Measurements from ENCODE around the gene KRT78.

KRT78 gene

DNA sequence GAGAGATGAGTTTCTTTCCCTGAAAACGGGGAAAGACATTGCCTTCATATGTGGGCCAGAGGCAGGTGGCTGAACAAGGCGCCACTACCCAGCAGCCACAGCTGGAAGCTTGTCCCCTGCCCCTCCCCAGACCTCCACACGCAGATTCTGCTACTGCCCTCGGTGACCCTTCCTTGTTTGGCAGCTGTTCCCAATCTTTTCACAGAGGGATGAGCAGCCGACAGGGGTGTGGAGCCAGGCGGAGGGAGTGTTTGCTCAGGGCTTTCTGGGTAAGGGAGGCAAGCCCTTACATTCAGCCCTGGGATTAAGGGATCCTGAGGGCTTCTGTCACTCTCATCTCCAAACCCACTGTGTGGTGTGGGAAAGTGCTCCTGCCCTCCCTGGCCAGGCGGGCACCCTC is 30.4 kb downstream of the KRT78 start:
- Histone ChIP-seq H3K4me1 (ENCODE audit: control insufficient read depth, insufficient read depth, low read length) (no peaks in the 10 kb centered on the region), H3K9ac (ENCODE audit: low read depth, low read length) (no peak overlapping the region), H3K27me3 (ENCODE audit: control insufficient read depth, insufficient read depth, low read length) (no peaks in the 10 kb centered on the region), H3K36me3 (ENCODE audit: control insufficient read depth, insufficient read depth, low read length) (no peaks in the 10 kb centered on the region), H3K9me3 (ENCODE audit: control insufficient read depth, insufficient read depth, low read length) (no peaks in the 10 kb centered on the region), H3K4me3 (ENCODE audit: low read depth, low read length) (no peak overlapping the region)

DNA sequence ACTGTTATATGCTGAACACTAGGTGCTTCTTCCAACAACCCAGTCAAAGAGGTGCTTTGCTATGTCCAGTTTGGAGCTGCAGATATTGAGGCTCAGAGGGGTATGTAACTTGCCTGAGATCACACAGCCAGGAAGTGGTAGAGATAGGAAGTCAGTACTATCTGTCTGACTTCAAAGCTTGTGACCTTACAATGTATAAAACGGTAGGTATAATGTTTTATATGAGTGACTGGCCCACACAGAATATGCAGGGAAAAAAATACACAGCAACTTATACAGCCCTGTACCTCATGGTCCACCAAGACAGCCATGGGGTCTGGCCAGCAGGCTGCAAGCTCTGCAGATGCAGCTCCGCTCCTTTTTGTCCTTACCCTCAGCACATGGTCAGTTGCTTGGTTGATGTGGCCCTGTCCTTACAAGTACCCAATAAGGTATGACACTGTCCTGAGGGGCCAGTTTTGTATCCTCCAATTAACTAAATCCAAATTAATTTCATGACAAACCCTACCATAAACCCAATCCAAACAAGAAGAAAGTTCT is 31.0 kb downstream of the KRT78 start:
- Histone ChIP-seq H3K27me3 (ENCODE audit: control insufficient read depth, insufficient read depth, low read length) (no peaks in the 10 kb centered on the region), H3K4me3 (ENCODE audit: low read depth, low read length) (no peak overlapping the region)

DNA sequence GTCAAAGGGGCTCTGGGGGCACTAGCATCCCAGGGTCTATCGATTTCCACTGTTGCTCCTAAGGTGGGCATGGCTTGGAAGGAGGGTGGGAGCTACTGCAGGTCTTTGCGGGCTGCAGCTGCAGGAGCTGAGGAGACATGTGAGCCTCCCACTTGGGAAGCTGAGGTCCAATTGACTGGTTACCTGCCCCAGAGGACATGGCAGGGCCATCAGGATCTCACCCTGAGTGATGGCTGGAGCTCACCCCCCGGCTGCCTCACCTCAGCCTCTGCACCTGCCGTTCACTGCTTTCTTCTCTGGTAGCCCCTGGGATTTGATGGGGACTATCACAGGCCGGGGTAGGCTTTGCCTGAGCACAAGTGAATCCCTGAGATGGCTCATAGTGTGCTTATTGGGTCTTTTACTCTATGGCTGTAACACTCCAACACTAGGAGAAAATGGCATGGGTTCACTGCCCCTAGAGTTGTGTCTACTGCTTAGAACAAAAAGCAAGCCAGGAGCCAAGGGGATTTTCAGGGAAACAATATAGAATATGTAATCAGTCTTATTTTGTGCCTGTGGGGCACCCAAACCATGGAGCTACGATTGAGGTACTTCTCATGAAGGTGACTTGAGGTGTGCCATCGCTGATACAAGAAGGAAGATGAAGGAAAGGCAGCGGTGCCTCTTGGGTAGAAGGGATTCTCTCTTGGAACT is 31.6 kb downstream of the KRT78 start:
- no peak overlapping the region for H3K9ac ChIP-seq (ENCODE audit: low read depth, low read length)
- H3K27me3 ChIP-seq (ENCODE audit: control insufficient read depth, insufficient read depth, low read length) = no peaks in the 10 kb centered on the region
- H3K4me1 ChIP-seq (ENCODE audit: control insufficient read depth, insufficient read depth, low read length) = no peaks in the 10 kb centered on the region
- no peak overlapping the region for H3K4me3 ChIP-seq (ENCODE audit: low read depth, low read length)
- no peaks in the 10 kb centered on the region for H3K36me3 ChIP-seq (ENCODE audit: control insufficient read depth, insufficient read depth, low read length)
- no peaks in the 10 kb centered on the region for H3K9me3 ChIP-seq (ENCODE audit: control insufficient read depth, insufficient read depth, low read length)

More for the DNA sequence above, 31.0 kb downstream of the KRT78 start:
- Histone ChIP-seq H3K4me1 (ENCODE audit: control insufficient read depth, insufficient read depth, low read length) (no peaks in the 10 kb centered on the region), H3K9me3 (ENCODE audit: control insufficient read depth, insufficient read depth, low read length) (no peaks in the 10 kb centered on the region), H3K9ac (ENCODE audit: low read depth, low read length) (no peak overlapping the region), H3K36me3 (ENCODE audit: control insufficient read depth, insufficient read depth, low read length) (no peaks in the 10 kb centered on the region)

GRCh38 chr12:52815676-52816588 is 32.9 kb downstream of the KRT78 start:
- Histone ChIP-seq H3K4me3 (ENCODE audit: low read depth, low read length) (no peak overlapping the region), H3K9ac (ENCODE audit: low read depth, low read length) (no peak overlapping the region), H3K4me1 (ENCODE audit: control insufficient read depth, insufficient read depth, low read length) (no peaks in the 10 kb centered on the region), H3K36me3 (ENCODE audit: control insufficient read depth, insufficient read depth, low read length) (no peaks in the 10 kb centered on the region), H3K9me3 (ENCODE audit: control insufficient read depth, insufficient read depth, low read length) (no peaks in the 10 kb centered on the region), H3K27me3 (ENCODE audit: control insufficient read depth, insufficient read depth, low read length) (no peaks in the 10 kb centered on the region)

GRCh38 chr12:52815161-52815560 is 33.6 kb downstream of the KRT78 start:
- Histone ChIP-seq H3K36me3 (ENCODE audit: control insufficient read depth, insufficient read depth, low read length) (no peaks in the 10 kb centered on the region), H3K27me3 (ENCODE audit: control insufficient read depth, insufficient read depth, low read length) (no peaks in the 10 kb centered on the region), H3K9me3 (ENCODE audit: control insufficient read depth, insufficient read depth, low read length) (no peaks in the 10 kb centered on the region), H3K9ac (ENCODE audit: low read depth, low read length) (no peak overlapping the region), H3K4me3 (ENCODE audit: low read depth, low read length) (no peak overlapping the region), H3K4me1 (ENCODE audit: control insufficient read depth, insufficient read depth, low read length) (no peaks in the 10 kb centered on the region)

GRCh38 chr12:52814710-52815155 is 34.1 kb downstream of the KRT78 start:
- H3K4me1 ChIP-seq (ENCODE audit: control insufficient read depth, insufficient read depth, low read length) = no peaks in the 10 kb centered on the region
- H3K27me3 ChIP-seq (ENCODE audit: control insufficient read depth, insufficient read depth, low read length) = no peaks in the 10 kb centered on the region
- H3K9ac ChIP-seq (ENCODE audit: low read depth, low read length) = no peak overlapping the region
- no peaks in the 10 kb centered on the region for H3K9me3 ChIP-seq (ENCODE audit: control insufficient read depth, insufficient read depth, low read length)
- H3K4me3 ChIP-seq (ENCODE audit: low read depth, low read length) = no peak overlapping the region
- H3K36me3 ChIP-seq (ENCODE audit: control insufficient read depth, insufficient read depth, low read length) = no peaks in the 10 kb centered on the region

DNA sequence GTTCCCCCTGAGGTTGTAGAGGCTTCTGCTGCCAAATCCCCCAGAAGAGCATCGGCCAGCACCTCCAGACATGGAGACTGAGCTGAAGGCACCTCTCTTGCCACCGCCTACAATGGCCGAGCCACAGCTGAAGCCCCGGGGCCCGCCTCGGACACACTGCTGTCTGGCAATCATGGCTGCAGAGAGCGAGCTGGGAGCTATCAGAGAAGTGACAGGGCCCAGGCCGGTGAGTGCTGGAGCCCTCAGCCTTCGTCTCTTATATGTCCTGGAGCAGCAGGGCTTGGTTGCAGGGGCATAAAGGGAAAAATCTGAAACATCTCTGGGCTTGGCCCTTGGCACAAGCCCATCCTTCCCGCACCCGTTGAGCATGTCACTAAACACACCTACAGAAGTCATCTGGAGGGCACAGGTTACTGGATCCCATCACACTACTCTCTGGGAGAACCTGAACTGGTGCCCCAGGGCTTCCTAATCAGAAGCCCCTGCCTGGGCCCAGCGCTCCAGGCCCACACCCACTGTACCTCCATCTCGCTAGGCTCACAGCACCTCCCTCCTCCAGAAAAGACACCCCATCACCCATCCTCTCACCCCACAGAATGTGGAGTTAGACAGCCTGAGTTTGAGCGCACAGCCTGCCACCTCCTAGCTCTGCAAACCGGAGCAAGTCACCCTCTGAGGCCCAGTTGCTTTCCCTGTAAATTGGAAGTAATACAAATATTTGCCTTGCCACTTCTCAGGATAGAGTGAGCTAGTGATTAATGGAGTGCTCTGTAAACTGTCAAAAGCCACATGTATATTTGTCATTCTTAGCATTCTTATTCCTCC is 34.7 kb downstream of the KRT78 start, which contains the start of gene KRT4:
Gene KRT4, minus strand, starts transcription at position 232 of the 825 bp plus-strand sequence. Its CDS starts 58 bp downstream, at position 174.
- no peaks in the 10 kb centered on the region for H3K27me3 ChIP-seq (ENCODE audit: control insufficient read depth, insufficient read depth, low read length)
- no peaks in the 10 kb centered on the region for H3K36me3 ChIP-seq (ENCODE audit: control insufficient read depth, insufficient read depth, low read length)
- H3K4me1 ChIP-seq (ENCODE audit: control insufficient read depth, insufficient read depth, low read length) = no peaks in the 10 kb centered on the region
- no peaks in the 10 kb centered on the region for H3K9me3 ChIP-seq (ENCODE audit: control insufficient read depth, insufficient read depth, low read length)
- no peak within 1 kb of the TSS for H3K4me3 ChIP-seq (ENCODE audit: low read depth, low read length)
- no peak within 1 kb of the TSS for H3K9ac ChIP-seq (ENCODE audit: low read depth, low read length)

DNA sequence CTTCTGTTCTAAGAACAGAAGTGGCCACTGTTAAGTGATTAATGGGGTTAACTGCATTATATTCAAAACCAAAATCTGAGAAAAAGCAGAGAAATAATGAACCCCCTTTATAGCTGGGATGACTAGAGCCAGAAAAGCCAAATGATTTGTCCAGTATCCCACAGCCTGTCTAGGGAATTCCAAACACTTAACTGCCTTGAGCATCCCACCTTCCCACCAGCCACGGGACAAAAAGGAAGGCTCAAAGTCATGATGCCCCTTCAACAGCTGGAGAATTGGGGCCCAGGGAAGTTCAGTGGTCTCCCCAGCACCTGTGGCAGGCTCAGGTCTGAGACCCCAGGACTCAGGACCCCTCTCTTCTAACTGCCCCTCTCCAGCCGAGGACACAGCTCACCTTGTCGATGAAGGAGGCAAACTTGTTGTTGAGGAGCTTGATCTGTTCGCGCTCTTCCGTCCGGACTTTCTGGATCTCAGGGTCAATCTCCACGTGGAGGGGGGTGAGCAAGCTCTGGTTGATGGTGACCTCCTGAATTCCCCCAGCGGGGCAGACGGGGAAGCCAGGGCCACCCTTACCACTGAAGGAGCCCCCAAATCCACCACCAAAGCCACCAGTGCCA is 35.5 kb downstream of the KRT78 start:
- Histone ChIP-seq H3K9me3 (ENCODE audit: control insufficient read depth, insufficient read depth, low read length) (no peaks in the 10 kb centered on the region), H3K36me3 (ENCODE audit: control insufficient read depth, insufficient read depth, low read length) (no peaks in the 10 kb centered on the region), H3K27me3 (ENCODE audit: control insufficient read depth, insufficient read depth, low read length) (no peaks in the 10 kb centered on the region), H3K4me3 (ENCODE audit: low read depth, low read length) (no peak overlapping the region), H3K9ac (ENCODE audit: low read depth, low read length) (no peak overlapping the region), H3K4me1 (ENCODE audit: control insufficient read depth, insufficient read depth, low read length) (no peaks in the 10 kb centered on the region)

GRCh38 chr12:52812749-52813148 is 36.0 kb downstream of the KRT78 start:
- no peaks in the 10 kb centered on the region for H3K9me3 ChIP-seq (ENCODE audit: control insufficient read depth, insufficient read depth, low read length)
- no peaks in the 10 kb centered on the region for H3K4me1 ChIP-seq (ENCODE audit: control insufficient read depth, insufficient read depth, low read length)
- no peak overlapping the region for H3K9ac ChIP-seq (ENCODE audit: low read depth, low read length)
- H3K4me3 ChIP-seq (ENCODE audit: low read depth, low read length) = no peak overlapping the region
- H3K27me3 ChIP-seq (ENCODE audit: control insufficient read depth, insufficient read depth, low read length) = no peaks in the 10 kb centered on the region
- no peaks in the 10 kb centered on the region for H3K36me3 ChIP-seq (ENCODE audit: control insufficient read depth, insufficient read depth, low read length)

DNA sequence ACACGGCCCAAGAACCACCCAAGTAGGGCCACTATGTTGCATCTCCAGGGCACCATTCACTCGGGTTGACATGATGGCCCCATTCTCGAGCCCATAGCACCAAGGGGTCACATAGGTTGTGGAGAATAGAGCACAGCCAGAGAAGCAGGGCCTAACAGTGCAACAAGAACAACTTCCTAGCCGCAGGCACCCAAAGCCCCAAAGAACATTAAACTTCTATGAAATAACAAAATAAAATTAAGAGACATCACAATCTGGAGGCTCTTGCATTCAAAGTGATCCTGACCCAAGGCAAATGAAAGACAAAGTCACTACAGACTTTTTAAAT is 36.8 kb downstream of the KRT78 start:
- Histone ChIP-seq H3K4me1 (ENCODE audit: control insufficient read depth, insufficient read depth, low read length) (no peaks in the 10 kb centered on the region), H3K9me3 (ENCODE audit: control insufficient read depth, insufficient read depth, low read length) (no peaks in the 10 kb centered on the region), H3K4me3 (ENCODE audit: low read depth, low read length) (no peak overlapping the region), H3K9ac (ENCODE audit: low read depth, low read length) (no peak overlapping the region), H3K36me3 (ENCODE audit: control insufficient read depth, insufficient read depth, low read length) (no peaks in the 10 kb centered on the region), H3K27me3 (ENCODE audit: control insufficient read depth, insufficient read depth, low read length) (no peaks in the 10 kb centered on the region)

Measured in iPS-15b (cell line).